ENCODE results near the gene NAA35. TPM values are rescaled to one million over a fixed set of nuclear protein-coding genes. Genes with fewer than 3 reads are reported as not detected.

The NAA35 gene
- total RNA-seq, 1 experiment from 2014 or later = 21.3 TPM

DNA sequence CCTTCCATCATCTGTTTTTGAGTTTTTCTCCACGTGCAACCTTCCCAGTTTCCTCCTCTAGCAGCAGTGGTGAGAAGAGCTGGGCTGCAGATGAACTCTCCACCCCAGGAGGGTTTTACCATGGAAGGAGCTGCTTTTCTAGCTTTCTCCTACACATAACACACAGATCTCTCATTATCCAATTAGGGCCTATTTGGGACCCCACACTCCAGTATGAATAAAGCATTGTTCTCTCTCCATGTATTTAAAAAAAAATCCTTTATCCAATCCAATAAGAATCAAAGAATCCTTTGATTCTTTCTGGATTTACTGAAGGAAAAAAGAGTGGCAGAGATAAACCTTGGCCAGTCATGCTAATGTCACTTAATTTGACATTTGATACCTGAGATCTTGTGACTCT, 31.6 kb upstream of the NAA35 start:
- H3K27me3 ChIP-seq (ENCODE audit: control insufficient read depth, insufficient read depth, low read length) = no peaks in the 10 kb centered on the region
- in situ Hi-C loops (cut with HindIII; ENCODE audit: low pct_unique_long_range_greater_than_20kb, low sequenced_read_pairs) (no loop called here), intact Hi-C loops (cut with micrococcal nuclease; ENCODE audit: unreplicated experiment) (no loop called here)
- no peak overlapping the region for H3K4me3 ChIP-seq (ENCODE audit: low read depth in 2 of 2, low read length in 2 of 2)
- BruUV-seq (replicated peaks) = no TSS peak
- no peaks in the 10 kb centered on the region for H3K4me1 ChIP-seq (ENCODE audit: control insufficient read depth, insufficient read depth, low read length)
- DNase-seq (ENCODE audit: low read depth, low spot score) (no peak), ATAC-seq (no peak)
- H3K9me3 ChIP-seq (ENCODE audit: control insufficient read depth, insufficient read depth, low read depth, low read length) = no peaks in the 10 kb centered on the region
- ChIA-PET CTCF (no interaction called here), POLR2A (no interaction called here)
- TF ChIP-seq REST (IDR thresholded peaks at IDR 0.05; ENCODE audit: insufficient read depth in 1 of 2, low read depth in 2 of 2, low read length in 1 of 2) (no peak), TCF7L2 (IDR thresholded peaks at IDR 0.05; ENCODE audit: low read depth, low read length) (no peak), POLR2AphosphoS5 (IDR thresholded peaks at IDR 0.05; ENCODE audit: low read depth, low read length) (no peak), SIN3A (IDR thresholded peaks at IDR 0.05; ENCODE audit: borderline replicate concordance, insufficient read depth, low read depth, low read length) (no peak)
- TF ChIP-seq, protein P1, sequence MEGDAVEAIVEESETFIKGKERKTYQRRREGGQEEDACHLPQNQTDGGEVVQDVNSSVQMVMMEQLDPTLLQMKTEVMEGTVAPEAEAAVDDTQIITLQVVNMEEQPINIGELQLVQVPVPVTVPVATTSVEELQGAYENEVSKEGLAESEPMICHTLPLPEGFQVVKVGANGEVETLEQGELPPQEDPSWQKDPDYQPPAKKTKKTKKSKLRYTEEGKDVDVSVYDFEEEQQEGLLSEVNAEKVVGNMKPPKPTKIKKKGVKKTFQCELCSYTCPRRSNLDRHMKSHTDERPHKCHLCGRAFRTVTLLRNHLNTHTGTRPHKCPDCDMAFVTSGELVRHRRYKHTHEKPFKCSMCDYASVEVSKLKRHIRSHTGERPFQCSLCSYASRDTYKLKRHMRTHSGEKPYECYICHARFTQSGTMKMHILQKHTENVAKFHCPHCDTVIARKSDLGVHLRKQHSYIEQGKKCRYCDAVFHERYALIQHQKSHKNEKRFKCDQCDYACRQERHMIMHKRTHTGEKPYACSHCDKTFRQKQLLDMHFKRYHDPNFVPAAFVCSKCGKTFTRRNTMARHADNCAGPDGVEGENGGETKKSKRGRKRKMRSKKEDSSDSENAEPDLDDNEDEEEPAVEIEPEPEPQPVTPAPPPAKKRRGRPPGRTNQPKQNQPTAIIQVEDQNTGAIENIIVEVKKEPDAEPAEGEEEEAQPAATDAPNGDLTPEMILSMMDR (IDR thresholded peaks at IDR 0.05) = no peak
- no peak overlapping the region for H3K27ac ChIP-seq (ENCODE audit: low read length)
- H3K36me3 ChIP-seq (ENCODE audit: control insufficient read depth, insufficient read depth, low read length) = no peaks in the 10 kb centered on the region

GRCh38 chr9:85914108-85914507, 26.8 kb upstream of the NAA35 start:
- no peak for DNase-seq (ENCODE audit: low read depth, low spot score)
- POLR2A ChIA-PET = no interaction called here
- TF ChIP-seq POLR2AphosphoS5 (IDR thresholded peaks at IDR 0.05; ENCODE audit: low read depth, low read length) (no peak), TCF7L2 (IDR thresholded peaks at IDR 0.05; ENCODE audit: low read depth, low read length) (no peak), SIN3A (IDR thresholded peaks at IDR 0.05; ENCODE audit: borderline replicate concordance, insufficient read depth, low read depth, low read length) (no peak), REST (IDR thresholded peaks at IDR 0.05; ENCODE audit: insufficient read depth in 1 of 2, low read depth in 2 of 2, low read length in 1 of 2) (no peak)
- TF ChIP-seq, protein P1 (IDR thresholded peaks at IDR 0.05) = no peak
- H3K27ac ChIP-seq (ENCODE audit: low read length) = no peak overlapping the region
- in situ Hi-C loops (cut with HindIII; ENCODE audit: low pct_unique_long_range_greater_than_20kb, low sequenced_read_pairs) (no loop called here), intact Hi-C loops (cut with micrococcal nuclease; ENCODE audit: unreplicated experiment) (no loop called here)
- CTCF ChIA-PET = no interaction called here
- no peak for ATAC-seq
- no TSS peak for BruUV-seq (replicated peaks)
- H3K4me1 ChIP-seq (ENCODE audit: control insufficient read depth, insufficient read depth, low read length) = no peaks in the 10 kb centered on the region
- H3K36me3 ChIP-seq (ENCODE audit: control insufficient read depth, insufficient read depth, low read length) = no peaks in the 10 kb centered on the region
- no peak overlapping the region for H3K4me3 ChIP-seq (ENCODE audit: low read depth in 2 of 2, low read length in 2 of 2)
- no peaks in the 10 kb centered on the region for H3K27me3 ChIP-seq (ENCODE audit: control insufficient read depth, insufficient read depth, low read length)
- no peaks in the 10 kb centered on the region for H3K9me3 ChIP-seq (ENCODE audit: control insufficient read depth, insufficient read depth, low read depth, low read length)

All from Panc1 (cell line).